ENCODE results near the gene KRTAP16-1.
"Not testable (repeated sequence)": the region's sequence is repeated elsewhere in the genome, so short reads cannot be mapped to it uniquely, and the experiment has no call there.

KRTAP16-1 gene

GRCh38 chr17:41301916-41302901 lies 6.9 kb downstream of the KRTAP16-1 start, which contains the start of gene KRTAP29-1:
KRTAP29-1 (minus strand) TSS chr17:41302851; CDS start chr17:41302851, 0 bp downstream.
- DNase-seq (ENCODE audit: low read depth), result no peak

GRCh38 chr17:41301204-41301790 lies 7.8 kb downstream of the KRTAP16-1 start:
- no peak for DNase-seq (ENCODE audit: low read depth)

GRCh38 chr17:41298458-41299135 lies 10.5 kb downstream of the KRTAP16-1 start:
- no peak for DNase-seq (ENCODE audit: low read depth)

- DNase-seq (ENCODE audit: low read depth), result no peak
Measured at GRCh38 chr17:41296846-41297245, 12.3 kb downstream of the KRTAP16-1 start.

- no peak for DNase-seq (ENCODE audit: low read depth)
Measured at GRCh38 chr17:41294016-41294415, 15.1 kb downstream of the KRTAP16-1 start.

- DNase-seq (ENCODE audit: low read depth), result no peak
Measured at GRCh38 chr17:41287050-41287449, 22.1 kb downstream of the KRTAP16-1 start.

GRCh38 chr17:41284546-41284945 lies 24.6 kb downstream of the KRTAP16-1 start:
- DNase-seq (ENCODE audit: low read depth), result no peak

- no peak for DNase-seq (ENCODE audit: low read depth)
Measured at GRCh38 chr17:41284043-41284442, 25.1 kb downstream of the KRTAP16-1 start.

- no peak for DNase-seq (ENCODE audit: low read depth)
Measured at GRCh38 chr17:41278176-41278955, 30.7 kb downstream of the KRTAP16-1 start.

GRCh38 chr17:41275648-41276190 lies 33.4 kb downstream of the KRTAP16-1 start, which contains the start of gene KRTAP9-7:
KRTAP9-7 (plus strand) TSS chr17:41275698; CDS start chr17:41275698, 0 bp downstream.
- not testable (repeated sequence) for DNase-seq (ENCODE audit: low read depth)

GRCh38 chr17:41271858-41272257 lies 37.3 kb downstream of the KRTAP16-1 start:
- DNase-seq (ENCODE audit: low read depth), result no peak

- not testable (repeated sequence) for DNase-seq (ENCODE audit: low read depth)
Measured at GRCh38 chr17:41271323-41271722, 37.8 kb downstream of the KRTAP16-1 start.

- DNase-seq (ENCODE audit: low read depth), result no peak
Measured at GRCh38 chr17:41267711-41268110, 41.4 kb downstream of the KRTAP16-1 start.

GRCh38 chr17:41265078-41265477 lies 44.0 kb downstream of the KRTAP16-1 start, which contains the start of gene KRTAP9-6:
KRTAP9-6 (plus strand) TSS chr17:41265378; CDS start chr17:41265378, 0 bp downstream.
- no peak for DNase-seq (ENCODE audit: low read depth)

GRCh38 chr17:41264599-41264998 lies 44.5 kb downstream of the KRTAP16-1 start:
- DNase-seq (ENCODE audit: low read depth), result no peak

- DNase-seq (ENCODE audit: low read depth), result no peak
Measured at GRCh38 chr17:41263212-41263611, 45.9 kb downstream of the KRTAP16-1 start.

GRCh38 chr17:41258406-41258805 lies 50.7 kb downstream of the KRTAP16-1 start:
- no peak for DNase-seq (ENCODE audit: low read depth)

Measured in activated T-cell treated with anti-CD3 and anti-CD28 coated beads for 1 hour (primary cell).